Activated gamma-delta T cell treated with anti-CD3 and anti-CD28 coated beads, Interleukin-2, amount 50 U/mL, for 16 hours (primary cell): ENCODE data around the gene LRFN2.

Experiments used
- DNase-seq: peaks from one replicate; pipeline ENCODE4 v3.0.0-alpha.2; 2020; ENCODE audit warnings: low read depth

Gene LRFN2

DNA sequence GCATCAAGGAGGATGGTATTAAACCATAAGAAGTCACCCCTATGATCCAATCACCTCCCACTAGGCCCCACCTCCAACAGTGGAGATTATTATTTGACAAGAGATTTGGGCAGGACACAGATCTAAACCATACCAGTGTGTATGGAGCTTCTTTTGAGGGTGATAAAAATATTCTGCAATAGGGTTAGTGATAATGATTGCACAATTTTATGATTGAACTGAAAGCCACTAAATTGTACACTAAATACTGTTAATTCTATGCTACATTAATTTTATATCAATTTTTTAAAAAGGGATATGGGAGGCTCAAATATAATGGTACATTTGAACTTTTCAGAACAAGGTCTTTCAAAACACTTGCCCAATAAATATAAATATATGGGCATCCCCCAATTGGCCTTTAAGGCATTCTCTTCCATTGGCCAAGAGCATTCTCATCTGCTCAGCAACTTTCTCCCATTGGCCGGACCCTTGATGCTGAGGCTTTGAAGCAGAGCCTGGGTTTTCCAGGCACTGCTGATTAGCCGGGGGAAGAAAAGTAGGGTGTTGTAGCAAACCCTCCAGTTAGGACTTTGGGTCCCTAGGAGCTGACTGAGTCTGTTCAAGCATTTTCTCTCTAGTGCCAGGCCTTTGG lies 209.9 kb downstream of the LRFN2 start:
- DNase-seq = no peak

DNA sequence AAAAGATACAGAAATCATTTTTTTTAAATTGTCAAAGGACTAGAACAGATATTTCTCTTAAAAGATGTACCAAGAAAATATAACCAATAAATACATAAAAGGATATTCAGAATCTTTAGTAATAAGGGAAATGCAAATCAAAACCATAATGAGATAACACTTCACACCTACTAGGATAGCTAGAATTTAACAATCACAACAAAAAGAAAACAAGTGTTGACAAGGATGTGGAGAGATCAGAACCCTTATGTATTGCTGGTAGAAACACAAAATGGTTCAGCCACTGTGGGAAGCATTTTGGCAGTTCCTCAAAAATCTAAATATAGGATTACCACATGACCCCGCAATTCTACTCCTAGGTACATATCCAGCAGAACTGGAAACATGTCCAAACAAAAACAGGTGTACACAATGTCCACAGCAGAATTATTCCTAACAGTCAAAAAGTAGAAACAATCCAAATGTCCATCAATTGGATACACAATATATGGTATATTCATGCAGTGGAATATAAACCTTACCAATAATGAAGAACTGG lies 211.0 kb downstream of the LRFN2 start:
- DNase-seq = no peak

DNA sequence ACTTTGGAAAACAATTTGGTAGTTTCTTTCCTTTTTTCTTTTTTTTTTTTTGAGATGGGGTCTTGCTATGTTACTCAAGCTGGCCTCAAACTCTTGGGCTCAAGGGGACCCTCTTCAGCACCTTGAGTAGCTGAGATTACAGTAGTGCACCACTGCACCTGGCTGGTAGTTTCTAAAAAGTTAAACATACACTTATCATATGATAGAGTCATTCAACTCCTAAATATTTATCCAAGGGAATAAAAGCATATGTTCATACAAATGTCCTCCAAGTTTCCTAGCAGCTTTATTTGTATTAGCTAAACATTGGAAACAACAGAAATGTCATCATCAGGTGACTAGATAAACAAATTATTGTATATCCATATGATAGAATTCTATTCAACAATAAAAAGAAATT lies 213.9 kb downstream of the LRFN2 start:
- no peak for DNase-seq

DNA sequence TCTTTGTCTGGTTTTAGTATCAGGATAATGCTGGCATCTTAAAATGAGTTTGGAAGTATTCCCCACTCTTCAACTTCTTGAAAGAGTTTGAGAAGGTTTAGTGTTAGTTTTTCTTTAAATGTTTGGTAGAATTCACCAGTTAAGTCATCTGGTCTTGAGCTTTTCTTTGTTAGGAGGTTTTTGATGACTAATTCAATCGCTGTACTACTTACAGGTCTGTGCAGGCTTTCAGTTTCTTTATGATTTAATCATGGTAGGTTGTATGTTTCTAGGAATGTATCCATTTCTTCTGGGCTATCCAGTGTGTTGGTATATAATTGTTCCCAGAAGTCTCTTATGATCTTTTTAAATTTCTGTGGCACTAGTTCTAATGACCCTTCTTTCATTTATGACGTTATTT lies 215.5 kb downstream of the LRFN2 start:
- no peak for DNase-seq

DNA sequence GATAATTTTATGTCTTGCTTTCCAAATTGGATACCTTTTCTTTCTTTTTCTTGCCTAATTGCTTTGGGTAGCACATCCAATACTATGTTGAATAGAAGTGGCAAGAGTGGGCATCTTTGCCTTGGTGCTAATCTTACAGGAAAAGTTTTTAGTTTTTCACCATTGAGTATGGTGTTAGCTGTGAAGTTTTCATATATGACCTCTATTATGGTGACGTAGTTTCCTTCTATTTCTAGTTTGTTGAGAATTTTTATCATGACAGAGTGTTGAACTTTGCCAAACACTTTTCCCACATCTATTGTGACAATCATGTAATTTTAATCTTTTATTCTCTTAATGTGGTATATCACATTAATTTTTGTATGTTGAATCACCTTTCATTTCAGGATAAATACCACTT lies 216.1 kb downstream of the LRFN2 start:
- DNase-seq = no peak

DNA sequence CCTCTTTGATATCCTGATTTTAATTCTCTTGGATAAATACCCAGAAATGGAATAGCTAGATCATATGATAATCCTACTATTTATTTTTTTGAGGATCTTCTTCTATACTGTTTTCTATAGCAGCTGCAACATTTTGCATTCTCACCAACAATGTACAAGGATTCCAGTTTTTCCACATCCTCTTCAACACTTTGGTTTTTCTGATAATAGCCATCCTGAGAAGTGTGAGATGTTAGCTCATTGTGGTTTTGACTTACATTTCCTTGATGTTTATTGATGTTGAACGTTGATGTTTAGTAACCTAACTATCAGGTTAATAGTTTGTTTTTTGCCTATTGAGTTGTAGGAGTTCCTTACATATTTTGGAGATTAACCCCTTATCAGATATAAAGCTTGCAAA lies 217.3 kb downstream of the LRFN2 start:
- no peak for DNase-seq

DNA sequence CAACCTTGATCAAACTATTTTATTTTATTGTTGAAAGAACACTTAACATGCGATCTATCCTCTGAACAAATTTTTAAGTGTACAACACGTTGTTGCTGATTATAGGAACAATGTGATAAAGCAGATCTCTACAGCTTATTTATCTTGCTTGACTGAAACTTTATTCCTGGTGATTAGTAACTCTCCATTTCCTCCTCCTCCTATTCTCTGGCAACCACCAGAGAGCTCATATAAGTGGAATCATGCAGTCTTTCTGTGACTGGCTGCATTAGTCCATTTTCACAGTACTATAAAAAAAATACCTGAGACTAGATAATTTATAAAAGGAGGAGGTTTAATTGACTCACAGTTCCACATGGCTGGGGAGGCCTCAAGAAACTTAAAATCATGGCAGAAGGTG lies 218.1 kb downstream of the LRFN2 start:
- no peak for DNase-seq

DNA sequence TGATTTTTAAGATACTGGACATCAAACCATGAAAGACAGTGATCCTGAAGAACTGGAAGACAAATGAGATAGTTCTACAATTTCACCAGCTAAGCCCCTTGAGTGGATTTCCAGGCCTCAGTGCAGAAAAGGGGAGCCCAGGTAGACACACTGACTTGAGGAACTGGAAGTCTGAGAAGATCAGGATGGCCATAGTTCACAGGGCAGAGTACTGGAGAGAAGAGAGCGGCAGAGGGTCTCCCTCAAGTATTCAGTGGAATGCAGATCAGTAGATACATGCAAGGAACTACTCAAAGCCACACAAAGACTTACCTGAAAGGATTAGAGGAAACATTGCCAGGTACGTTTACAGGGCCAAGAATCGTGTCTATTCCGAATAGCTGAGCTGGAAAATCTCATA lies 224.3 kb downstream of the LRFN2 start:
- DNase-seq = no peak

DNA sequence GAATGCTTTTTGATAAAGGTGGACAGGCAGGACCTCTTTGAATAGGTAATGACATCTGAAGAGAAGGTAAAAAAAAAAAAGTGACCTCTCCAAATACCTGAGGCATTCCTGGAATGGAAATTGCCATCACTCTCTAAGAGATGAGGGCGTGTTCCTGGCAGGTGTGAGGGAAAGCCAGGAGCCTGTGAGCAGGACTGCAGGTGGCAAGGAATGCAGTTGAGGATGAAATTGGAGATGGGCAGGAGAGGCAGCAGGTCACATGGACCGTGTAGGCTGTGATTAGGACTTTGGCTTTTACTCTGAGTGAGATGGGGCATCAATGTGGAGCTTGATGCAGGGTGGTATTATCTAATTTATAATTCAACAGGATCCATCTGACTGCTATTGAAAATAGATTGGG lies 227.4 kb downstream of the LRFN2 start:
- no peak for DNase-seq

DNA sequence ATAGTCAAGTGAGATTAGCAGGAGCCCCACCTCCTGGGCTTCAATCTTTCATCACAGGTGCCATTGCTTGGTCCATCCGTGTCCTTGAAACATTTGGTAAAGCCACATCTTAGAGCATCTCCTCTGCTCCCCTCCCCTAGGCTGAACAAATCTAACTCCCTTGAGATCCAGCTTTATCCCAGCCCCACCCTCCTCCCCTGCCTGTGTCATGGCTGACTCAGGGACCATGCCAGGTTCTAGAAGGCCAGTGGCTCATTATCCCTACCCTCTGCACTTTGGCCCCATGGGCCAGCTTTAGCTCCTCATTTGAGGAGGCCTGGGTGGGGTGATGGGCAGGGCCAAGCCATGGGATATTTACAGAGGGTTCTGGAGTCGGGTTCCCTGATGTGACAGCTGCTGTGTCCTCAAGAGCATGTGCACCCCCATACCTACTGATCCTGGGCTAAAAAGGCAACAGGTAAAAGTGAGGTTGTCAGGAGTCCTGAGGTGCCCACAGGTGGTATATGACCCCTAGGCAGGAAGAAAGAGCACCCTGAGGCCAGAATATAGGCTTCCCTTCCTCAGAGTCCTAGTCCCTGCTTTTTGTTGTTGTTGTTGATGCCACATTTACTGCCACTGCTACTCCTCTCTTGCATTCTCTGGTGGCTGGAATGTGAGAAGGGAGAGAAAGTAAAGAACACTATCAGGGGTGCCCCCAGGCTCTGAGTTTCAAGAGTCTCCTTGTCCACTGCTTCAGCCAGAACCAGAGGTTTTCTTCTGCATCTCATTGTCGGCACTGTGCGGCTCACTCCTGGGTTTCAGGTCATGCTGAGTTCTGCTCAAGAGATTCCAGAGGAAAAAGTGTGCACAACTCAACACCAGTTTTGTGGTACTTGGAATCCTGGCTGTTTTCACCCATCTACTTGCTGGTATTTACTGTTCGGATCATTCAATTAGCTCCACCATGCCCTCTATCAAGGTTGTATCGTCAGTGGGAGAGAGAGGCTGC lies 228.4 kb downstream of the LRFN2 start:
- no peak for DNase-seq

DNA sequence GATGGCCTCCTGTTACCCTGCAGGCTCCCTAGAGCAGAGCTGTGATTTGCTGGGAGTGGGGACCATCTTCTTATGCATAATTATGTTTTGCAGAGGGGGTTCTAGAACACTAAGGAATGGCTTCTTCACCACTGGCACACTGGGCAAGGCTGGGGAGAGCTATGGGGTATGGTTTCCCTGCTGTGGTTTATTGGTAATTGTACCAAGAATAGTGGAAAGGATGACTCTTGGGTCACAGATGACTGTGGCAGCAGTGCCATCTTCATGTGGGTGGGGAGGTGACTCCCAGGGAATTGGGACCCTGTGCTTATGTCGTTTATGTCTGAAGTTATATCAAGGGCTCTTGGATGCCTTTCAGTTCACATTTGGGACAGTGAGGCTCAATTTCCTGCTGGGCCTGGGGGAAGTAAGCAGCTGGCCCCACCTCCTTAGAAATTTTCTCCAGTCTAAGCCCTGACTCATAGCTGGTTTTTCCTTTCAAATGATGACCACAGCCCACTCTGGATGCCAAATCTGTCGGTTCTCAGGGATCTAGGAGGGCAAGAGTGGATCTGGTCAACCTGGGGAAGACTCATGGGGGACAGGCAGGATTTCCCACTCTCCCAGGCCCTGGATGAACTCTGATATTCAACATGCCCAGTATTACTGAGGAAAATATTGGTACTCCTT lies 230.8 kb downstream of the LRFN2 start:
- DNase-seq = no peak

DNA sequence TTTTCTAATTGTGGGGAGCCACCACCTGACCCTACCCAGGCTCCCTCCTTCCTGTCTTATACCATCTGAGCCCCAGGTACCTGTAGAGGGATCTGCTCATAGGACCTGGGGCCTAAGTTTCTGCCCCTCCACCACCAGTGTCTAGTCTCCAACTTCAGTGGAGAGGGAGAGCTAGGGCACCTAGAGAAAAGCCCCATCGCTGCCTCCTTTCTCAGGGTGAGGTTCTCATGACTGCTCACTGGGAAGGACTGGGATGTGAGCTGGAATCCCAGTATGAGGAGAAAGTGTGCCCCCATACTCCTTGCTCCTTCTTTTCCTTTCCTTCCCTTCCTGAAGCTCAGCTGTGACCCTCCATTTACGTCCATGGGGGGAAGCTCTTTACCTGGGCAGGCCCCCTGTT lies 231.6 kb downstream of the LRFN2 start:
- no peak for DNase-seq

DNA sequence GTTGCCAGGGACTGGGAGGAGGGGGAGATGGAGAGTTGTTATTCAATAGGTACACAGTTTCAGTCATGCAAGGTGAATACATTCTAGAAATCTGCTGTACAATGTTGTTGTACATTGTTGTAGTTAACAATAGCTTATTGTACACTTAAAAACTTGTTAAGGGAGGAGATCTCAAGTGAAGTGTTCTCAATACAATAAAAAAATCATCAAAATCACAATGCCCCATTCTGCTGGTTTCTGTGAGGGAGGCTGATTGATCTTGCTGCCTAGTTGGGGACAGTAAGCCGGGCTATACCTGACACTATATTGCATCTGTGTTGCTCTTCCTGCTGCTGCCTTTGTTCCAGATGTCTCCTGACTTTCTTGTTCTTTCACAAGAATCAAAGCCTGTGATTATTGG lies 232.1 kb downstream of the LRFN2 start:
- no peak for DNase-seq

DNA sequence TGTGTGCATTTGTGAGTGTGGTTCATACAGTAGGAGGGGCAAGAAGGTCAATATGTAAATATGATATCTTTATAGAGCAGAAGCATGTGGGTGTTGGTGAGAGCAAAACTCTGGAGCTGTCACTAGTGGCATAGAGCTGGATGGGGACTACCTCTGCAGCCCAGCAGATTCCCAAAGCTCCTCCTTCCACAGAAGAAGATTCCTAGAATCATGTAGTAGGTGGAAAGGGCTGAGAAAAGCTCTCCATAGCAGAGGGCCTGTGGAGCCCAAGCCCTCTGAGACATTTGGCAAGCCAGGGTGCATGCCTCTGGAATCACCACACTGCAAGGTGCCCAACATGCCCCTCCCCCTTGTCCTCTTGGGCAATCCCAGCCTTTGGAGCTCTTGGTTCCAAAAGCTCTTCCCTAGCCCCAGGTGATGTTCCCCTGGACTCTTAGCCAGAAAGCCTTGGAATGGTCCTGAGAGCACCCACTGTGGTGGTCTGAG lies 233.2 kb downstream of the LRFN2 start:
- DNase-seq = no peak

DNA sequence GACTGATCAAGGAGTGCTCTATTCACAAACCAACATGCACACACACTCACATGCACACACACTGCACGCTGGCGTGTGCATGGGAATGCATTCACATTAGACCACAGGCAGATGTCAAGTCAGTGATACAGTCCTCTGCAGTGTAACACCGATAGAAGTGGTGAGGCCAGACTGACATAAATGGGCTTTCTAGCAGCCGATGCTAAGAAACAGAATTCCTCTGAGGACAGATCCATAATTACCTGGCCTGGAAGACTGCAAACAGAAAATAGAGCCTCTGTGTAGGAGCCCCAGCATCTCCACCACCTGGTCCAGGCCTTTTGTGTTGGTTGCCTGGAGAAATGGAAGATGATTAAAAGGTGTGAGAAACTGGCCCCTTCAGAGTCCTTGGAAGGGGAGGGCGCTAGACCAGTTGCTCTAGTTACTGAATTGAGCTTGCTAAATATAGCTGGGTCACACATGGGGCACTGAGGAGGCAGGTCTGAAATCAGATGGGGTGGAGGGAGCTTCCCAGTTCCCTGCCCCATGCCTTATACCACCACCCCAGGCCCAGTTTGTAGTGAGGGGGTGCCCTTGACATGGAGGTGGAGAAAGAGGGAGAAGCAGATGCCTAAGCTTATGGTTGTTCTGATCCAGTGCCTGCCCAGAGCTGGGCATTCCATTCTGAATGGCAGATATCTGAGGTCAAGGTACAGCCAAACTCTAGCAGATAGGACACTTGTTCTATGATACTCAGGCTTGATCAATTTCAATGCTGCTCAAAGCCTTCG lies 233.8 kb downstream of the LRFN2 start:
- DNase-seq = no peak

DNA sequence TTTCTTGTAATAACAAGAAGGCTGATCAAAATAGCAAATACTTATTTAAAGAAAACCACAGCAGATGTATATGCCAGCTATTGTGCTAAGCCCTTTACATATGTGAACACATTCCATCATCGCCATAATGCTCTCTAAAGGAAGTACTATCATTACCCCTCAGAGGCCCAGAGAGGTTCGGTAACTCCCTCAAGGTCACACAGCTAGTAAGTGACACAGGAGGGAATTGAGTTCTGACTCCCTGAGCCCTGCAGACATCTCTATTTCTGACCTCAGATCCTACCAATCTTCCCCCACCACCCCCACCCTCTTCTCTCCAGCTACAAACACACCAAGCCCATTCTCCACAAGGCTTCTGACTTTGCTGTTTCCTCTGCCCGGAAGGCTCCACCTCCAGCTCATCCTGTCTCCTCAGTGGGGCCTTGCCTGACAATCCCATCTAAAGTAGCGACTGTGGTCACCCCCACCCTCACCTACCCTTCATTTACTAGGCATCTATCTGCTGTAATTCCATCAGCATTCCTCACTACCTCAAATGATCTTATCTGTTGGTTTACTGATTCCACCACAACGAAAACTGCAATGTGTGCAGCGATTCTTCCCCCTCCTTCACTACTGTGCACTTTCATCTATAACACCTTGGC lies 234.5 kb downstream of the LRFN2 start:
- DNase-seq = no peak

DNA sequence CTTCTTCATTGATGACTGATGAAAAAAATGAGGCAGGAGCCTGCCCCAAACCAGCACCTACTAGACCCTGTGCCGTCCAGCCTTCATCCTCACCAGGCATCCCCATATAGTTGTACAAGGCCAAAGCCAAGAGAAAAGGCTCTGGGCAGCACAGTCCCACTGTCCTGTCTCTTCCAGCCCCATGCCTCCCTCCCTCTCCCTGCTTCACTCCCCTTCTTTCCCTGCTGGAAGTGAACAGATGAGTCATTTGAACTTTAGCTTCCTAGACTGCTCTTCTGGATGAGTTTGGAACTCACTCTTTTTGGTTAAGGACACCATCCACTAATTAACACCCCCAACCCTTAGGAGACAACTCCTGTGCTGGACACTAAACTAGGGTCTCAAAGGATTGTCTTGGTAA lies 235.2 kb downstream of the LRFN2 start:
- DNase-seq = no peak

DNA sequence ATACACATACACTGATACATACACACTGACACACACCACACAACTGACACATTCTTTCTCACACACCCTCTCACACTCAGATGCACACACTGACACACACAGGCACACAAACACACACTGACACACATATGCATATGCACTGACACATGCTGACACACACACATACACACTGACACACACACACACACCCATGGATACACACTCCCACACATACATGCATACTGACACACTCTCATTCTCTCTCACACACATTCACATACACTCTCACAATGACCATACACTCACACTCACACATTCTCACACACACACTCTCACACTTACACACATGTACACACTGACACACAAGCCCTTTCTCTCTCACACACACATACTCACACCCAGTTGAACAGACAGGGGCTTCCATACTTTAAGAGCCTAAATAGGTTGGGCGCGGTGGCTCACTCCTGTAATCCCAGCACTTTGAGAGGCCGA lies 236.4 kb downstream of the LRFN2 start:
- no peak for DNase-seq

DNA sequence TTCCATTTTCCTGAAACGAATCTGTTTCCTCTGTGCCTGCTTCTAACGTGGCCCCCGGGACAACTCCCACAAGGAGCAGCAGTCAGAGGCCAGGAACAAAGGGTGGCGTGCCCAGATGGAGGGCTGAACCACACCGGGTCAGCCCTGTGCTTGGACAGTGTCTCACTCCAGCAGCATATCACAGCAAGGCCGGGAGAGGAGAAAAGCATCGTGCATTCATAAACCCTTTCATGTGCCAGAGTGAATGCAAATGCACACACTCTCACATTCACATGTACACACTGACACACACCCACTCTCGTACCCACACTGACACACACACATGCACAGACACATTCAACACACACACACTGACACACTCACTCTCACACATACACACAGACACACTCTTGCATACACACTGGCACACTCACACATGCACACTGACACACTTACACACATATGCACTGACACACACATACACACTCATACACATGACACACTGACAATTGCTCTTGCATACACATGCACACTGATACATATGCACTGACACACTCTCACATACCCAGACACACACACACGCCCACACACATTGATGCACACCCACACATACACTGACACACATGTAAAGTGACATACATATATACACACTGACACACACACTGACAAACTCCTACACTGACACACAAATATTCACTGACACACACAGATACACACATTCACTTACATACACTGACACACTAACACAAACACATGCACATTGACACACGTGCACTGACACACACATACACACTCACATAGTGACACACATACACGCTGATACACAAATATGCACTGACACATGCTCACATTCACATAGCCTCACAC lies 237.0 kb downstream of the LRFN2 start:
- DNase-seq = no peak
